Measurements from ENCODE around the gene DNM3.
A peak's percentile ranks its signal among the peaks of the same experiment; 100 is the strongest.

The DNM3 gene

GRCh38 chr1:172443666-172444453, 602.6 kb downstream of the DNM3 start, which contains the start of gene PIGC (continued):
- TF ChIP-seq, protein P1, sequence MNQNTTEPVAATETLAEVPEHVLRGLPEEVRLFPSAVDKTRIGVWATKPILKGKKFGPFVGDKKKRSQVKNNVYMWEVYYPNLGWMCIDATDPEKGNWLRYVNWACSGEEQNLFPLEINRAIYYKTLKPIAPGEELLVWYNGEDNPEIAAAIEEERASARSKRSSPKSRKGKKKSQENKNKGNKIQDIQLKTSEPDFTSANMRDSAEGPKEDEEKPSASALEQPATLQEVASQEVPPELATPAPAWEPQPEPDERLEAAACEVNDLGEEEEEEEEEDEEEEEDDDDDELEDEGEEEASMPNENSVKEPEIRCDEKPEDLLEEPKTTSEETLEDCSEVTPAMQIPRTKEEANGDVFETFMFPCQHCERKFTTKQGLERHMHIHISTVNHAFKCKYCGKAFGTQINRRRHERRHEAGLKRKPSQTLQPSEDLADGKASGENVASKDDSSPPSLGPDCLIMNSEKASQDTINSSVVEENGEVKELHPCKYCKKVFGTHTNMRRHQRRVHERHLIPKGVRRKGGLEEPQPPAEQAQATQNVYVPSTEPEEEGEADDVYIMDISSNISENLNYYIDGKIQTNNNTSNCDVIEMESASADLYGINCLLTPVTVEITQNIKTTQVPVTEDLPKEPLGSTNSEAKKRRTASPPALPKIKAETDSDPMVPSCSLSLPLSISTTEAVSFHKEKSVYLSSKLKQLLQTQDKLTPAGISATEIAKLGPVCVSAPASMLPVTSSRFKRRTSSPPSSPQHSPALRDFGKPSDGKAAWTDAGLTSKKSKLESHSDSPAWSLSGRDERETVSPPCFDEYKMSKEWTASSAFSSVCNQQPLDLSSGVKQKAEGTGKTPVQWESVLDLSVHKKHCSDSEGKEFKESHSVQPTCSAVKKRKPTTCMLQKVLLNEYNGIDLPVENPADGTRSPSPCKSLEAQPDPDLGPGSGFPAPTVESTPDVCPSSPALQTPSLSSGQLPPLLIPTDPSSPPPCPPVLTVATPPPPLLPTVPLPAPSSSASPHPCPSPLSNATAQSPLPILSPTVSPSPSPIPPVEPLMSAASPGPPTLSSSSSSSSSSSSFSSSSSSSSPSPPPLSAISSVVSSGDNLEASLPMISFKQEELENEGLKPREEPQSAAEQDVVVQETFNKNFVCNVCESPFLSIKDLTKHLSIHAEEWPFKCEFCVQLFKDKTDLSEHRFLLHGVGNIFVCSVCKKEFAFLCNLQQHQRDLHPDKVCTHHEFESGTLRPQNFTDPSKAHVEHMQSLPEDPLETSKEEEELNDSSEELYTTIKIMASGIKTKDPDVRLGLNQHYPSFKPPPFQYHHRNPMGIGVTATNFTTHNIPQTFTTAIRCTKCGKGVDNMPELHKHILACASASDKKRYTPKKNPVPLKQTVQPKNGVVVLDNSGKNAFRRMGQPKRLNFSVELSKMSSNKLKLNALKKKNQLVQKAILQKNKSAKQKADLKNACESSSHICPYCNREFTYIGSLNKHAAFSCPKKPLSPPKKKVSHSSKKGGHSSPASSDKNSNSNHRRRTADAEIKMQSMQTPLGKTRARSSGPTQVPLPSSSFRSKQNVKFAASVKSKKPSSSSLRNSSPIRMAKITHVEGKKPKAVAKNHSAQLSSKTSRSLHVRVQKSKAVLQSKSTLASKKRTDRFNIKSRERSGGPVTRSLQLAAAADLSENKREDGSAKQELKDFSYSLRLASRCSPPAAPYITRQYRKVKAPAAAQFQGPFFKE (tag by site-specific recombination; IDR thresholded peaks at IDR 0.05; ENCODE audit: borderline replicate concordance), result no peak
- TF ChIP-seq IKZF3 (tag by site-specific recombination; IDR thresholded peaks at IDR 0.05) (no peak), ZNF169 (tag by site-specific recombination; IDR thresholded peaks at IDR 0.05) (no peak), ZNF624 (tag by site-specific recombination; IDR thresholded peaks at IDR 0.05) (no peak), EGR2 (tag by site-specific recombination; IDR thresholded peaks at IDR 0.05; ENCODE audit: low read depth) (no peak), GLI4 (tag by site-specific recombination; IDR thresholded peaks at IDR 0.05) (peak; percentile 40; the same call in 1 of the 2 replicates), BCL11A (tag by site-specific recombination; IDR thresholded peaks at IDR 0.05; ENCODE audit: low read depth) (no peak), ZNF350 (tag by site-specific recombination; IDR thresholded peaks at IDR 0.05) (no peak), BCL6B (tag by site-specific recombination; IDR thresholded peaks at IDR 0.05) (no peak), GLI2 (tag by site-specific recombination; IDR thresholded peaks at IDR 0.05; ENCODE audit: borderline replicate concordance, low read depth) (no peak), PBX3 (CRISPR knock-in tag; IDR thresholded peaks at IDR 0.05) (peak; percentile 74; the same call in 1 of the 2 replicates), RBAK (tag by site-specific recombination; IDR thresholded peaks at IDR 0.05) (no peak), ZNF701 (tag by site-specific recombination; IDR thresholded peaks at IDR 0.05) (no peak), ZNF664 (tag by site-specific recombination; IDR thresholded peaks at IDR 0.05) (0 out of 2 replicates have a peak, but pooled peaks have one; percentile 31), OSR2 (tag by site-specific recombination; IDR thresholded peaks at IDR 0.05) (no peak), ZNF174 (tag by site-specific recombination; IDR thresholded peaks at IDR 0.05) (no peak), MZF1 (tag by site-specific recombination; IDR thresholded peaks at IDR 0.05; ENCODE audit: borderline replicate concordance) (peak; percentile 99), ZNF138 (tag by site-specific recombination; IDR thresholded peaks at IDR 0.05; ENCODE audit: borderline replicate concordance) (no peak), KLF10 (tag by site-specific recombination; IDR thresholded peaks at IDR 0.05) (peak; percentile 32; the same call in 1 of the 2 replicates), ZEB2 (tag by site-specific recombination; IDR thresholded peaks at IDR 0.05) (peak; percentile 24; the same call in 1 of the 2 replicates), ZNF280C (tag by site-specific recombination; IDR thresholded peaks at IDR 0.05) (no peak)
- TF ChIP-seq, protein P2, sequence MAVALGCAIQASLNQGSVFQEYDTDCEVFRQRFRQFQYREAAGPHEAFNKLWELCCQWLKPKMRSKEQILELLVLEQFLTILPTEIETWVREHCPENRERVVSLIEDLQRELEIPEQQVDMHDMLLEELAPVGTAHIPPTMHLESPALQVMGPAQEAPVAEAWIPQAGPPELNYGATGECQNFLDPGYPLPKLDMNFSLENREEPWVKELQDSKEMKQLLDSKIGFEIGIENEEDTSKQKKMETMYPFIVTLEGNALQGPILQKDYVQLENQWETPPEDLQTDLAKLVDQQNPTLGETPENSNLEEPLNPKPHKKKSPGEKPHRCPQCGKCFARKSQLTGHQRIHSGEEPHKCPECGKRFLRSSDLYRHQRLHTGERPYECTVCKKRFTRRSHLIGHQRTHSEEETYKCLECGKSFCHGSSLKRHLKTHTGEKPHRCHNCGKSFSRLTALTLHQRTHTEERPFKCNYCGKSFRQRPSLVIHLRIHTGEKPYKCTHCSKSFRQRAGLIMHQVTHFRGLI (tag by site-specific recombination; IDR thresholded peaks at IDR 0.05), result peak; percentile 21; the same call in 1 of the 2 replicates
- TF ChIP-seq, protein P3, sequence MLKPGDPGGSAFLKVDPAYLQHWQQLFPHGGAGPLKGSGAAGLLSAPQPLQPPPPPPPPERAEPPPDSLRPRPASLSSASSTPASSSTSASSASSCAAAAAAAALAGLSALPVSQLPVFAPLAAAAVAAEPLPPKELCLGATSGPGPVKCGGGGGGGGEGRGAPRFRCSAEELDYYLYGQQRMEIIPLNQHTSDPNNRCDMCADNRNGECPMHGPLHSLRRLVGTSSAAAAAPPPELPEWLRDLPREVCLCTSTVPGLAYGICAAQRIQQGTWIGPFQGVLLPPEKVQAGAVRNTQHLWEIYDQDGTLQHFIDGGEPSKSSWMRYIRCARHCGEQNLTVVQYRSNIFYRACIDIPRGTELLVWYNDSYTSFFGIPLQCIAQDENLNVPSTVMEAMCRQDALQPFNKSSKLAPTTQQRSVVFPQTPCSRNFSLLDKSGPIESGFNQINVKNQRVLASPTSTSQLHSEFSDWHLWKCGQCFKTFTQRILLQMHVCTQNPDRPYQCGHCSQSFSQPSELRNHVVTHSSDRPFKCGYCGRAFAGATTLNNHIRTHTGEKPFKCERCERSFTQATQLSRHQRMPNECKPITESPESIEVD (tag by site-specific recombination; IDR thresholded peaks at IDR 0.05), result no peak
